Fibroblast of skin of left quadriceps (primary cell): ENCODE measurements around the gene ADAM11.
A peak's percentile ranks its signal among the peaks of the same experiment; 100 is the strongest.

ENCODE experiments used
- DNase-seq, 2 experiments: peaks; one replicate each; pipeline ENCODE4 v3.0.0-alpha.2; 2013; ENCODE audit warnings: low read depth in 2 of 2

The ADAM11 gene

GRCh38 chr17:44775136-44775837 lies 16.5 kb downstream of the ADAM11 start:
- peak; percentile 94 to 95 for DNase-seq

DNA sequence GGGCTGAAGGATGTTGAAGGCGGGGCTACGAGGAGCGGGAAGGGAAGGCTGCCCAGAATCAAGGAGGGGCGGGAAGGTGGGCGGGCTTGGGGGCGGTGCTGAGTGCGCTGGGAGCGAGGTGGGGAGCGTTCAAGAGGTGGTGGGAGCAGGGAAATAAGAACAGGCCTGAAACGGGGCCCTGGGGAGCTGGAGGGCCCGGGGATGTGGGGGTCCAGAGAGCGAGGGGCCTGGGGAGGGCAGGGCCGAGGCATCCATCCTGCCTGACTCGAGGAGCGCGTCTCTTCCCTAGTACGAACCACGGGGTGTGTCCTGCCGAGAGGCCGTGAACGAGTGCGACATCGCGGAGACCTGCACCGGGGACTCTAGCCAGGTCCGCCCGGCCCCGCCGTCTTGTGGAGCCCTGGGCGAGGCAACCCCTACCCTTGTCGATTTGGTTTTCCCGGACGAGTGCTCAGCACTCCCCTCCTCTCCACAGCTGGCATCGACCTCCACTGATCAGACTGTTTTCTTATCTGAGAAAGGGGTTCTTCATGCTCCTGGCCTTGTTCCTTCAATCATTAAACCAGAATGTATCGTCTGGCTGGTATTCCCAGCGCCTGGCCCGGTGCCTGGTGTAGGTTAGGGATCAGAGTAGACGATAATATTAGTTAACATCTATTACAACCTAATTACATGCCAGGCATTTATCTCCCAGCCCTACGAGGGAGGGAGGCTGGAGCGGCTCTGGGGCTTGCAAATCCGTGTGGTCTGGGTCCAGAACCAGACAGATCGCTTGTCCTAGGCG lies 17.2 kb downstream of the ADAM11 start:
- DNase-seq: no peak

GRCh38 chr17:44776628-44777393 lies 18.0 kb downstream of the ADAM11 start:
- no peak for DNase-seq

DNA sequence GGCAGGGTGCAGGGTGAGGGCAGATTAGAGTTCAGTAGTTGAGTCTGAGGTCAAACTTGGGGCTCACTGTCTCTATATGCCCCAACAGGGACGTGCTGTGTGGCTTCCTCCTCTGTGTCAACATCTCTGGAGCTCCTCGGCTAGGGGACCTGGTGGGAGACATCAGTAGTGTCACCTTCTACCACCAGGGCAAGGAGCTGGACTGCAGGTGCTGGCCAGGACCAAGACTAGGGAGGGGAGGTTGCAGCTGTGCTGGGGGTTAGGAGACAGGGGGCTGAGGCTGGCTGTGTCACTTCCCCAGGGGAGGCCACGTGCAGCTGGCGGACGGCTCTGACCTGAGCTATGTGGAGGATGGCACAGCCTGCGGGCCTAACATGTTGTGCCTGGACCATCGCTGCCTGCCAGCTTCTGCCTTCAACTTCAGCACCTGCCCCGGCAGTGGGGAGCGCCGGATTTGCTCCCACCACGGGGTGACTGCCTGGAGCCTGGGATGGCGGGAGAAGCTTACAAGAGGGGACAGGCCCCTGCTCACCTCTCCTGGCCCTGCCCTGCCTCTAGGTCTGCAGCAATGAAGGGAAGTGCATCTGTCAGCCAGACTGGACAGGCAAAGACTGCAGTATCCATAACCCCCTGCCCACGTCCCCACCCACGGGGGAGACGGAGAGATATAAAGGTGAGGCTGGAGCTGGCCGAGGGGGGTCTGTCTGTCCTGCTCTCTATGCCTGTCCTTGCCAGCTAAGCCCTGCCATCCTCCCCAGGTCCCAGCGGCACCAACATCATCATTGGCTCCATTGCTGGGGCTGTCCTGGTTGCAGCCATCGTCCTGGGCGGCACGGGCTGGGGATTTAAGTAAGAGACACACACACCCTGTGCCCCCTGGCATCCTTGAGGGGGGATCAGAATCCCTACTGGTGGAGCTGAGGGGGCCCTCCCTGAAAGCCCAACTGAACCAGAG lies 18.9 kb downstream of the ADAM11 start:
- no peak for DNase-seq

- no peak for DNase-seq
Measured at GRCh38 chr17:44778656-44779210, 19.9 kb downstream of the ADAM11 start.

DNA sequence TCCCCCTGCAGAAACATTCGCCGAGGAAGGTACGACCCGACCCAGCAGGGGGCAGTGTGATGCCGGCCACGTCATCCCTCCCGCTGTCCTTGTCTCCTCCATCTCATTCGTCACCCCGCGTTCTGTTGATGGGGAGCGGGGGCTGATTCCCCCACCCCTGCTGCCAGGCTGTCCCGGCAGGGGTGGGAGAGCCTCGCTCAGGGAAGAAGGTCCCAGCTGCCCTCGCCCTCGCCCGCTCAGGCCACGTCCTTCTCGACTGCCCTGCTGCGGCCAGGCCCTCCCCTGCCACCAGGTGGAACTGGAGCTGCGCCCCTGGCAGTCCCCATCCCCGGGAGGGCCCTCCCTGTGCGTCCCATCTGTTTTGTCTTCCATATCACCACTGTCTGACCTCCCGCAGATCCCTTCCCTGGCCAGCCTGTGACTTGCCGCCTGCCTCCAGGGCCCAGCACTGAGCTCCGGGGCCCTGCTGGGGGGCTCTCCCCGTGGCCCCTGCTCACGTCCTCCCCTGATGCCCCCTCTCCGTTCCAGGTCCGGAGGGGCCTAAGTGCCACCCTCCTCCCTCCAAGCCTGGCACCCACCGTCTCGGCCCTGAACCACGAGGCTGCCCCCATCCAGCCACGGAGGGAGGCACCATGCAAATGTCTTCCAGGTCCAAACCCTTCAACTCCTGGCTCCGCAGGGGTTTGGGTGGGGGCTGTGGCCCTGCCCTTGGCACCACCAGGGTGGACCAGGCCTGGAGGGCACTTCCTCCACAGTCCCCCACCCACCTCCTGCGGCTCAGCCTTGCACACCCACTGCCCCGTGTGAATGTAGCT lies 20.6 kb downstream of the ADAM11 start:
- peak; percentile 59 to 63 for DNase-seq

DNA sequence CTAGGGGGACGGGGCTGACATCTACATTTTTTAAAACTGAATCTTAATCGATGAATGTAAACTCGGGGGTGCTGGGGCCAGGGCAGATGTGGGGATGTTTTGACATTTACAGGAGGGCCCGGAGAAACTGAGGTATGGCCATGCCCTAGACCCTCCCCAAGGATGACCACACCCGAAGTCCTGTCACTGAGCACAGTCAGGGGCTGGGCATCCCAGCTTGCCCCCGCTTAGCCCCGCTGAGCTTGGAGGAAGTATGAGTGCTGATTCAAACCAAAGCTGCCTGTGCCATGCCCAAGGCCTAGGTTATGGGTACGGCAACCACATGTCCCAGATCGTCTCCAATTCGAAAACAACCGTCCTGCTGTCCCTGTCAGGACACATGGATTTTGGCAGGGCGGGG lies 21.4 kb downstream of the ADAM11 start:
- no peak for DNase-seq

DNA sequence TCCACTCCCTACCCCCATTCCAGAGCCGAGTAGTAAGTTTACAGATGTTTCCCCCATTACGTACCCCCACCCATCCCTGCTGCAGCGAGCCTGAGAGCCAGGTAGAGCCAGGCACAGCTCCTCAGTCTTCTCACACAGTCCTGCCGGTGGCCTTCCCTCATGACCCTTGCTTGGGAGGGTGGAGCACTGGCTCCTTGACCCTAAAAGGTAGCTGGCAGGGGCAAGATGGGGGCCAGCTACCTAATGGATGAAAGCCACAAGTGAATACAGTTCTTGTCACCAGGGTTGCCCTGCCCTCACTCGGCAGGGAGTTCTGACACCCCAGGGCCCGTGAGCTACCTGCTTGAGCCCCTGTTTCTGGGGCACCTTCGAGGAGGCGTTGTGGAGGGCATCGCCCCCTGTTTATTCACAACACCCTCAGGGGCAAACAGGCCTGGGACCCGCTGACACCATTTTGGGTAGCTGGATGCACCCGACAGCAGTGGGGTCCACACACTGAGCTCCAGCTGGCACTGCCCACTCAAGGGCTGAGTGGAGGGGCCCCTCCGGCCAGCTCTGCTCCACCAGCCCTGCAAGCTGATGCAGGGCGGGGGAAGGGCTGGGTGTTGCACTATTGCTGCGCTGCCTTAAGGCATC lies 22.2 kb downstream of the ADAM11 start:
- DNase-seq: no peak

- DNase-seq: no peak
Measured at GRCh38 chr17:44781551-44782325, 22.9 kb downstream of the ADAM11 start.

DNA sequence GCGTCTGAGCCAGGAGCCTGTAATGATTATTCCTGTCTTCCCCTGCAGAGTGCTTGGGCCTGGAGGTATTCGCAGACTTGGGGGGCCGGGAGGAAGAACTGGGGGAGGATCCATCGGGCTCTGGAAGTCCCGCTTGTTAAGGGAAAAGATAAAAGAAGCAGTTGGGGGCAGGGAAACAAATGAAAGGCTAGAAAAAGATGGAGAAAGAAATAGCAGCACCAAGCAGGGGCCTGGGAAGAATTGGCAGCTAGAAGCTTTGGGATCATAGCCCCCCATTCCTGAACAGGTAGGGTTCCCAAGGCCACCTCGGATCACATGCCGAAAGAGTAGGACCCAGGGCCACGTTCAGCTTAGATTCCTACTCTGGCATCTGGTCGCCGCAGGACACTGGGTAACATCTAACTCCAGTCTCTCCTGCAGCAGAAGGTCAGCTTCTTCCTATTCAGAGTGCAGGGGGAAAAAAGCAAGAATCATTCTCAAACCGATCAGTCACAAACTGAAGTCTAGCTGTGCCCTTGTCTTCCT lies 23.6 kb downstream of the ADAM11 start:
- no peak for DNase-seq

GRCh38 chr17:44785921-44786320 lies 27.1 kb downstream of the ADAM11 start:
- DNase-seq: no peak

GRCh38 chr17:44786551-44787081 lies 27.8 kb downstream of the ADAM11 start:
- no peak for DNase-seq

DNA sequence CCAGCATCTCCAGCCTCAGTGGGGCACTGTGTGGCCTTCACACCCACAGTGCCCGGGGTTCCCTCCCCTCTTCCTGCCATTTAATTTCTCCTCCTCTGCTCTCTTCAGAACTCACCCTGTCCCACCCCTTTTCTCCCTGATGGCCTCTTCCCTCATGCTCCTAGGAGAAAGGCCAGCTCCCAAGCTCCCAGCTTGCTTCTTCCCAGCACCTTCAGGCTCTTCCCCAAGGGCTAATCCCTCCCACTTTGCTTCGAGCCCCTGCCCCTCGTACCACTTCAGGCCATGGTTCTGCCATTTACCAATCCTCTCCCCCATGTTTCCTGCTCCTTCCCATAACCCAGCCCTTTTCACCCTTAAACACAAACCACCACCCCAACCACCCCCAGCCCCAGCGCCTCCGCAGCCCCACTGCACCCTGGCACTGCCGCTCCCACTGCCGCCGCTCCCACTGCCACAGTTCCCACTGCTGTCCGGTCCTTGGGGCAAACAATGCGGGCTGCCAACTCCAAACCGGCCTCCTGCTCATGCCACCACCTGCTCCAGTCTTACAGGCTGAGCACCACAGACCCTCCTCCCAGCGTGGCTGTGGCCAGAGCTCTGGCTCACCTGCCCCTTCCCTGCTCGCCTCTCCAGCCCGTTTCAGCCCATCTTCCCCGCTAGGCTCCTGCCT lies 28.6 kb downstream of the ADAM11 start:
- no peak for DNase-seq

DNA sequence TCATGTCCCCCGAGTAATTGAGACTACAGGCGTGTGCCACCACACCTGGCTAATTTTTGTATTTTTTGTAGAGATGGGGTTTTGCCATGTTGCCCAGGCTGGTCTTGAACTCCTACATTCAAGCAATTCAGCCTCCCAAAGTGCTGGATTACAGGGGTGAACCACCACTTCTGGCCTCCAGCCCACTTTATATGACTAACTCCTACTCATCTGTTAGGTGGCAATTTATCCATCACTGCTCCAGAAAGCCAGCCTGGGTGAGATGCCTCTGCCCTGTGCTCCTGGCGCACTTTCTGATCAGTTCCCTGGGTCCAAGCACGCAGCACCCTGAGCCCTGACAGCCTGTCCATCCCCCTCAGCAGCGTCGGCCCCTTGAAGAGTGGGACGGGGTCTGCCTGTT lies 29.4 kb downstream of the ADAM11 start:
- DNase-seq: no peak

DNA sequence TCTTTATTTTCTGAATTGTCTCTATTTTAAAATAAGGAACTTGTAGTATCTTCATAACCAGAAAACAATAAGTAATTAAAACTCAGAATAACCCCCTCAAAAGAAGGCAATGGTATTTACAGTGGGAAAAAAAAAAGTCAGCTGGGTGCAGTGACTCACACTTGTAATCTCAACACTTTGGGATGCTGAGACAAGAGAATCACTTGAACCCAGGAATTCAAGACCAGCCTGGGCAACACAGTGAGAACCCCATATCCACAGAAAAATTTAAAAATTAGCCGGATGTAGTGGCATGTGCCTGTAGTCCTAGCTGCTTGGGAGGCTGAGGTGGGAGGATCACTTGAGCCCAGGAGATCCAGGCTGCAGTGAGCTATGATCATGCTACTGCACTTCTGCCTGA lies 33.5 kb downstream of the ADAM11 start:
- DNase-seq: no peak

GRCh38 chr17:44793885-44794842 lies 35.4 kb downstream of the ADAM11 start:
- DNase-seq: no peak
